ENCODE measurements around the gene TAPBP. TPM values are rescaled to one million over a fixed set of nuclear protein-coding genes. Genes with fewer than 3 reads are reported as not detected.

Gene TAPBP
- total RNA-seq = 73.3 and 78.8 TPM in 2 replicates

DNA sequence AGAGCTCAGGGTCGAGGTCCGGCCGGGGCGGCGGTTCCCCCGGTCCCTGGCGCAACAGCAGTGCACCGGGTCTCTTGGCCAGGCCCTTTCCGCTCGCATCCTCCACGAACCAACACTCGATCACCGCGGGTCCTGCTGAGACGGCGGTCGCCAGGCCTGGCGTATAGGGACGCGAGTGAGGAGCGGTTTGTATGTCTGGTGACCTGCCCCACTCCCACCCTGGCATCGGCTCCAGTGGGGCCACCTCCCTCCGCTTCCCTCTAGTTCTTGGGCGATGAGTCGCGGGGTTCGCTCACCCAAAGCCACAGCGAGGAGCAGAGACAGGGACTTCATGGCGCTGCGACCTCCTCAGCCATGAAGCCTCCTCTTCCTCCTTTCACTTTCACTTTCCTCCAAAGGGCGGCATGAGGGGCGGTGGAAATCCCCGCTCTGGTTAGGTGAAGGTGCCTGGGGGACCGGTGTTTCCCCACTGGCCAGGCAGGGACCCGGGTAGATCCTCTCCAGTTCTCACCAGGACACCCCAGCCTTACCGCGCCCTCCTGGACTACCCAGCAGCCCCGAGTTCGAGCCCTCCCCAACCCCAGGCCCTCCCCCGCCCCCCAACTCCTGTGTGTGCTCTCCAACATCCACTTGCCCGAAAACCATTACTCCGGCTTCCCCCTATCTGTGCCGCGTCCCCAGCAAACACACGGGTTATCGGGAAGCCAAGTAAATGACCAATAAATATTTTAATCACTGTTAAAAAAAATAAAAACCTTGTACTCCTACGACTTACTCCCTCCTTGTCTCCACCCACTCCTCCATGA, at the start of gene TAPBP:
TSS of gene TAPBP (minus strand) at position 370 of the 806 bp plus-strand sequence. CDS start at position 333, 37 bp downstream.

DNA sequence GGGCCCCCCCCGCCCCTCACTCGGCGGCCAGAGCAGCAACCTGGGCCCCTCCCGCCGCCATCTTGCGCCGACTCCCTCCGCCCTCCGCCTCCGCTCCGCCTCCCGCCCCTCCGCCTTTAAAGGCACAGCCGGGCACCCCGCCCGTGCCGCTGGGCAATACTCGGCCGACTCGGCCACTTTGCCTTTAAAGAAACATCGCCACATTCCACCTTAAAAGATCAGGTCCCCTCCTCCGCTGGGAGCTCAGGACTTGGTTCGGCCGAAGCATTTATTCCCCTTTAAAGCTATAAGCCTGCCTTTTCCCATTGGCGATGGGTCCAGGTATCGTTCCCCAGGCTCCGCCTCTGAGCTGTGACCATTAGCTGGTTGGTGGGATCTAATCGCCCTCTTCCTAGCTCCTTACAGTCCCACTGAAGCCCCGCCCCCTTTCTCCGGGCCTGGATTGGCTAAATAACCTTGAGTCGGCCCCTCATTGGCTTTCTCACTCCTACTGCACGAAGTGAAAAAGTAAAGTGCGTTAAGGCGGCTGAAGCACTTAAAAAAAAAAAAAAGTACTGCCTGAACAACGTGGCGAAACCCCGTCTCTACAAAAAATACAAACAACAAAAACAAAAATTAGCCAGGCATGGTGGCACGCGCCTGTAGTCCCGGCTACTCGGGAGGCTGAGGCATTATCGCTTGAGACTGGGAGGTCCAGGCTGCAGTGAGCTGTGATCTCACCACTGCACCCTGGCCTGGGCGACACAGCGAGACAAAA, 4.0 kb upstream of the TAPBP start, which contains the start of gene ZBTB22:
TSS of gene ZBTB22 (minus strand) at position 76 of the 757 bp plus-strand sequence. CDS start 828 bp downstream, outside the sequence.

DNA sequence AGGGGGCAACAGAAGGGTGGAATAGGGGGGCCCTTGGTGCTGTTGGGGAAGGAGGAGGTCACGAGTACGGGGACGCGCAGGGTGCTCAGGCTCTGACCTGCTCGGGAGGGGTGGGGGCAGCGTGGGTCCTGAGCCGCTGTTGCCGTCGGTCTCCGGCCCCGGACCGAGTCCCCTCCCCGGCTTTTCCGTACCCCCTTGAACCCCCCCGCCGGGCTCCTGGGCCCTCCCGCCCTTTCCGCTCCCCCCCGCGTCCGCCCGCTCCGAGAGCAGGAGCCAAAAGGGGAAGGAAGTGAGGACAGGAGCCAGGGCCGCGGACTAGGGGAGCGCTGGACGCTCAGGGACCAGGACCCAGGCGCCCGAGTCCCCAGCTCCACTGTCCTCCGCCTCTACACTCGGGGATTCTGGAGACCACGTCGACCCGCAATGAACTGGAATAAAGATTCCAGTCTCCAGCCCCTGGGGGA, 15.1 kb downstream of the TAPBP start, which contains the start of gene RGL2:
TSS of gene RGL2 (minus strand) at position 170 of the 464 bp plus-strand sequence. CDS start 332 bp downstream, outside the sequence.

DNA sequence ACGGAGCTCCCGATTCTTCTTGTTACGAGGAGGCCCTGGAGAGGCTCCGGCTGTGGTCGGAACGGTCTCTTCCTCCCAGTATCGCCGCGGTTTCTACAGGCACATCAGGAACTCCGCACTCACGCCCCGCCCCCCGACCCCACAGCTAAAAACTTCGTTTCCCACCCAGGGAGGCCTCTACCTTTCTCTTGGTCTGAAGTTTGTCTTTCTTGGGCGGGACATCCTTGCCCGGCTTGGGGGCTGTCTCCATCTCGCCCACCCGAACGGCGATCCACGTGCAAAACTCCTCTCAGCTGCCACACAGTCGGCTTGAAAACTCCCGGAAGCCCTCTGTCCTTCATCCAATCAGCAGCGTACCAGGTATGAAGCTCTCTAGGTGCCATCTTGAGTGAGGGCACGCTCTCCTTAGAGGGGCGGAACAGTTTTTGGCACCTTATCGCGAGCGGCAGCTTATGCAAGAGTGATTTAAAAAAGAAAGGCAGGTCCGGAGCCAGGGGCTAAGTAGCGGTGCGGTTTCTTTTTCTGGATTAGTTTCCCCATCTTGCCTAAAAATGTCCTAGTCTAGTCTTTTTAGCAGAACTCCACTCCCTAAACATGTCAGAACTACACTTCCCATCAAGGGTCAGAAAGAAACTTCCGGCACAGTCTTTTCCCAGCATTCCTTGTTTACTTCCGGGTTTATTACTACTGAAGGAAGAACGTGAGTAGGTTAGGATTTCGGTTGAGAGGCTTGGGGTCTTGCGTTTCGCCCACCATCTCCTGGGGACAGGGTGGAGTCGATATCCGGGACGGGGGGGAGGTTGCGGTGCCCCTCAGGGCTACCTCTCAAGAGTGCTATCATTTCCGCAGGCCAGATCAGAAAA, 24.7 kb downstream of the TAPBP start, which contains the start of the genes PFDN6 and WDR46:
TSS of gene PFDN6 (plus strand) at position 681 of the 863 bp plus-strand sequence. CDS start 256 bp downstream, outside the sequence.
TSS of gene WDR46 (minus strand) at position 319 of the 863 bp plus-strand sequence. CDS start at position 250, 69 bp downstream.

DNA sequence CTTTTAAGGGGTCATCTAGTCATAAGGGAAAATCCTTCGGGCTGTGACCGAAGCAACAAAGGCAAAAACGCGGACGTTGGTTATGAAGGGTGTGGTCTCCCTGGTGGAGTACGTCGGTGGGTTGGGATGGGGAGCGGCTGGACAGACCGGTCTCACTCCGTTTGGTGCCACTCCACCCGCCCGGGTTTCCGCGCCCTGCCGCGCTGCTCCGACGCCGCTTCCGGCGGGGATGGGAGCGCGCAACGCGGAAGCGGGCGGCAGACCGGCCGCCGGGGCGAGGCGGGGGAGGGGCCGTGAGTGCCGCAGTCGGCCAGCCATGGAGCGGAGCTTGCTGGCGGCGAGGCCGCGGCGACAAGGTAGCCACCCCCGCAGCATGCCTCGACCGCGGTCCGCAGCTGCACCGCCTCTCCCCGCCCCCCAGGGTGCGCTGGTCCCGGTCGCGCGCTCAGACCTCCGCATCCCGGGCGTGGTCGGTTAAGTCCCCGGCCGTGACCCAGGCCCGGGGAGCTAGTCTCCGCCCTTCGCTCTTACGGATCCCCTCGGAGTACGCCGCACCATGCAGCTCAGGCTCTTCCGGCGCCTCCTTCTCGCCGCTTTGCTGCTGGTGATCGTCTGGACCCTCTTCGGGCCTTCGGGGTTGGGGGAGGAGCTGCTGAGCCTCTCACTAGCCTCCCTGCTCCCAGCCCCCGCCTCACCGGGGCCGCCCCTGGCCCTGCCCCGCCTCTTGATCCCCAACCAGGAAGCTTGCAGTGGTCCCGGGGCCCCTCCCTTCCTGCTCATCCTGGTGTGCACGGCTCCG, 36.8 kb downstream of the TAPBP start, which contains the start of gene B3GALT4:
TSS of gene B3GALT4 (plus strand) at position 260 of the 799 bp plus-strand sequence. CDS start at position 557, 297 bp downstream.

DNA sequence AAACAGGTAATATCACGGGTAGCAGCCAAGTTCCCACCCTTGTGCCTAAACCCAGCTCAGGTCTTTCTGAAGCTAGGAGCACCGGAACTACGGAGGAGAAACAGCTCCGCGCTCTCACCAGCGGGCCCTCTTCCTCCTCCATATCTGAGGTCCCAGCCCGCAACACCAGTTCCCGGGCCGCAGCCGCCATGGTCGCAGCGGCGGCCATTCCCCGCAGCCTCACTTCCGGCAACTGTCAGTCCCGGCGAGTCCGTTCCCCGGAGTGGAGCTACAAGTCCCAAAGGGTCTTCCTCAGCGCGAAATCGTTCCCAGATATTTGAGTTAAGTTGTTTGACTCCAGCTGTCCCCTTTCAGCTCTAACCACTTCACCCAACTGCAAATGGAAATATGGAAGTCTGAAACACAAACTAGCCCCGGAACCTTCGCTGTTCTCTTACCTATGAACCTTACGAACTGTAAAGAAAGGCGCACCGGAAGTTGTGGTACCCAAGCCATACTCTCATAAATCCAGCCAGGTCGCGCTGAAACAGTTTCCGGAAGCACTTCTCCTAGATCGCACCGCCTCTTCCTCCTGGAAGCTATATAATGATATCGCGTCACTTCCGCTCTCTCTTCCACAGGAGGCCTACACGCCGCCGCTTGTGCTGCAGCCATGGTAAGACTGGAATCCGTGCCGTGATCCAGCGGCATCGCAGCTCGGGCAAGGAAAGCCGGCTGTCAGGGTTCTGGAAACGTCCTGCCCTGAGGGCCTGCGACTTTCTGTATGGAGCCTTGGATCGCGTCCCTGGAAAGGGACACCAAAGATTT, 42.2 kb downstream of the TAPBP start, which contains the start of the genes RPS18 and VPS52:
TSS of gene RPS18 (plus strand) at position 608 of the 807 bp plus-strand sequence. CDS start at position 653, 45 bp downstream.
TSS of gene VPS52 (minus strand) at position 409 of the 807 bp plus-strand sequence. CDS start at position 208, 201 bp downstream.

Other genes with a start within 250 kb of the TAPBP start
- gene HLA-DPA1, start 240.4 kb downstream of the TAPBP start, total RNA-seq = not detected in 2 replicates
- 0.93 TPM in 1 of 2 replicates, not detected in the other for gene HLA-DPB1, start 238.1 kb downstream of the TAPBP start, total RNA-seq
- 0.07 TPM in 1 of 2 replicates, not detected in the other for gene COL11A2, start 121.6 kb downstream of the TAPBP start, total RNA-seq
- gene RXRB, start 113.4 kb downstream of the TAPBP start, total RNA-seq = 14.9 and 17.1 TPM in 2 replicates
- gene SLC39A7, start 113.2 kb downstream of the TAPBP start, total RNA-seq = 84.8 and 88.7 TPM in 2 replicates
- 28.8 and 35.9 TPM in 2 replicates for gene HSD17B8, start 109.4 kb downstream of the TAPBP start, total RNA-seq
- gene RING1, start 105.6 kb downstream of the TAPBP start, total RNA-seq = 14.3 and 16.4 TPM in 2 replicates
- gene VPS52, start 42.2 kb downstream of the TAPBP start, total RNA-seq = 20.4 and 33.0 TPM in 2 replicates
- gene RPS18, start 42.0 kb downstream of the TAPBP start, total RNA-seq = 3,725 and 4,247 TPM in 2 replicates
- gene B3GALT4, start 37.0 kb downstream of the TAPBP start, total RNA-seq = 8.2 and 8.7 TPM in 2 replicates
- 58.8 and 63.2 TPM in 2 replicates for gene WDR46, start 24.8 kb downstream of the TAPBP start, total RNA-seq
- gene PFDN6, start 24.5 kb downstream of the TAPBP start, total RNA-seq = 65.0 and 99.5 TPM in 2 replicates
- gene RGL2, start 15.1 kb downstream of the TAPBP start, total RNA-seq = 50.0 and 58.6 TPM in 2 replicates
- gene ZBTB22, start 3.7 kb upstream of the TAPBP start, total RNA-seq = 11.3 and 15.0 TPM in 2 replicates
- 38.4 and 41.6 TPM in 2 replicates for gene DAXX, start 8.9 kb upstream of the TAPBP start, total RNA-seq
- 31.2 and 38.2 TPM in 2 replicates for gene KIFC1, start 77.7 kb upstream of the TAPBP start, total RNA-seq
- 12.5 and 17.6 TPM in 2 replicates for gene PHF1, start 96.9 kb upstream of the TAPBP start, total RNA-seq
- 155 and 228 TPM in 2 replicates for gene CUTA, start 104.0 kb upstream of the TAPBP start, total RNA-seq
- 2.1 and 3.5 TPM in 2 replicates for gene SYNGAP1, start 106.0 kb upstream of the TAPBP start, total RNA-seq
- gene ZBTB9, start 140.5 kb upstream of the TAPBP start, total RNA-seq = 3.3 and 5.3 TPM in 2 replicates

Measured in airway epithelial cell (primary cell).